Loucy (cell line): ENCODE data around the gene CEP57.
"Not testable (repeated sequence)": the region's sequence is repeated elsewhere in the genome, so short reads cannot be mapped to it uniquely, and the experiment has no call there.

ENCODE experiments used
- H2AFZ ChIP-seq: fragments of 200-600 bp; sonication (generic); 2 replicates; pipeline ENCODE4 v1.6.0; 2016; ENCODE audit warnings: antibody characterized with exemption, mild to moderate bottlenecking, low read length, moderate library complexity
- H3F3A ChIP-seq: fragments of 200-600 bp; 2 replicates; pipeline ENCODE4 v1.6.0; 2016; ENCODE audit warnings: antibody characterized with exemption, low read depth, mild to moderate bottlenecking
- H3K27me3 ChIP-seq: fragments of 200-600 bp; sonication (generic); 2 replicates; pipeline ENCODE4 v1.6.1; 2014; ENCODE audit warnings: low read length, mild to moderate bottlenecking; ENCODE audit not compliant: insufficient read depth, poor library complexity, severe bottlenecking
- H3K36me3 ChIP-seq: fragments of 200-600 bp; sonication (generic); 2 replicates; pipeline ENCODE4 v1.6.1; 2016; ENCODE audit warnings: low read length; ENCODE audit not compliant: insufficient read depth
- H3K4me1 ChIP-seq: fragments of 200-600 bp; sonication (generic); 2 replicates; pipeline ENCODE4 v1.5.1; 2014; ENCODE audit warnings: low read length, mild to moderate bottlenecking; ENCODE audit not compliant: insufficient read depth, poor library complexity, severe bottlenecking
- H3K4me2 ChIP-seq: fragments of 200-600 bp; sonication (generic); 2 replicates; pipeline ENCODE4 v1.6.0; 2014; ENCODE audit warnings: antibody characterized with exemption, low read length, low read depth, mild to moderate bottlenecking; ENCODE audit not compliant: poor library complexity, severe bottlenecking
- H3K4me3 ChIP-seq: fragments of 200-600 bp; sonication (generic); 2 replicates; pipeline ENCODE4 v1.5.1; 2014; ENCODE audit warnings: low read length, mild to moderate bottlenecking, mixed read lengths; ENCODE audit not compliant: poor library complexity, severe bottlenecking
- H3K79me2 ChIP-seq: fragments of 200-600 bp; sonication (generic); 2 replicates; pipeline ENCODE4 v1.6.1; 2014; ENCODE audit warnings: low read length; ENCODE audit not compliant: insufficient read depth
- H3K9ac ChIP-seq: fragments of 200-600 bp; sonication (generic); 2 replicates; pipeline ENCODE4 v1.6.0; 2014; ENCODE audit warnings: mild to moderate bottlenecking, low read depth, low read length, moderate library complexity; ENCODE audit not compliant: poor library complexity, severe bottlenecking
- H3K9me2 ChIP-seq: fragments of 200-600 bp; sonication (generic); replicated peaks from 2 replicates; pipeline ENCODE4 v1.6.1; 2016; ENCODE audit warnings: low read depth, low read length, mixed read lengths
- H3K9me3 ChIP-seq: fragments of 200-600 bp; sonication (generic); 2 replicates; pipeline ENCODE4 v1.6.1; 2014; ENCODE audit warnings: mild to moderate bottlenecking, antibody characterized with exemption, low read length, low read depth; ENCODE audit not compliant: insufficient read depth
- H4K20me1 ChIP-seq: fragments of 200-600 bp; sonication (generic); 2 replicates; pipeline ENCODE4 v1.6.0; 2014; ENCODE audit warnings: antibody characterized with exemption, low read length, mild to moderate bottlenecking; ENCODE audit not compliant: insufficient read depth, poor library complexity, severe bottlenecking
- EZH2phosphoT487 ChIP-seq: fragments of 200-600 bp; IDR thresholded peaks from 2 replicates; pipeline ENCODE4 v1.6.1; 2018; ENCODE audit warnings: antibody characterized with exemption, mild to moderate bottlenecking, moderate library complexity, borderline replicate concordance
- TF ChIP-seq, protein P1 (sequence below): fragments of 200-600 bp; sonication (generic); conservative IDR thresholded peaks from 2 replicates; pipeline ENCODE4 v1.5.1; 2014; ENCODE audit warnings: mild to moderate bottlenecking, antibody characterized with exemption, low read length

Gene CEP57

DNA sequence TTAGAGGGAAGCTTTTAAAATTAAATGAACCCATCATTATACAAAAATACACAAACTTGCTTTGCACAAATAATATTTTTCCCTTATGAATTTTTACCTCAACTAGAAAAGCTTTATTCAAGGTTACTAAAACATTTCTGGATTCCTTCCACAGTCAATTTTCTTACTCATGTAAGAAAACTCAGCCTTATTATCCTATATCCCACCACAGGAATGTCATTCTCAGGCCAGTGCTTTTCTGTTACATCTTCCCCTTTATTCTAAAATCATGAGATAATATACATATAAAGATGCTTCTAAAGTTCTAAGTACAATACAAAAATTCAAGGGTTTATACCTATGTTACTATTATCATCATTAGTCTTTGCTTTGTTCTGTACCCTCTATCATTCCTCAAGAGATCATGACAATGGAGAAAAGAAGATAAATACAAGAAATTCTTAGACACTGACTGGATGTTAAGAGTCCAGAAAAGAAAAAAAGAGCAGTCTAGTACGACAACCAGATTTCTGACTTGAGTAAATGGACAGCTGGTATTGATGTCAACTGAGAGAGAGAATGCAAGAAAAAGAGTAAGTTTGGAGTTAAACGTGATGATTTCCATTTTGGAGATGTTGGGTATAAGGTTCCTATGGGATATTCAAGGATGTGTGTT lies 73.3 kb downstream of the CEP57 start:
- H2AFZ ChIP-seq = no peak overlapping the region
- no peak overlapping the region for H3K4me3 ChIP-seq
- no peaks in the 10 kb centered on the region for H3K79me2 ChIP-seq
- no peaks in the 10 kb centered on the region for H3K9me2 ChIP-seq
- no peak overlapping the region for H3K9ac ChIP-seq
- H4K20me1 ChIP-seq = no peaks in the 10 kb centered on the region
- H3K4me2 ChIP-seq = no peak overlapping the region
- no peaks in the 10 kb centered on the region for H3K9me3 ChIP-seq
- H3F3A ChIP-seq = no peaks in the 10 kb centered on the region
- peaks cover 27% of the 10 kb centered on the region; the same call in 1 of the 2 replicates for H3K36me3 ChIP-seq
- H3K27me3 ChIP-seq = no peaks in the 10 kb centered on the region
- H3K4me1 ChIP-seq = no peaks in the 10 kb centered on the region
- no peak for TF ChIP-seq EZH2phosphoT487
- TF ChIP-seq, protein P1, sequence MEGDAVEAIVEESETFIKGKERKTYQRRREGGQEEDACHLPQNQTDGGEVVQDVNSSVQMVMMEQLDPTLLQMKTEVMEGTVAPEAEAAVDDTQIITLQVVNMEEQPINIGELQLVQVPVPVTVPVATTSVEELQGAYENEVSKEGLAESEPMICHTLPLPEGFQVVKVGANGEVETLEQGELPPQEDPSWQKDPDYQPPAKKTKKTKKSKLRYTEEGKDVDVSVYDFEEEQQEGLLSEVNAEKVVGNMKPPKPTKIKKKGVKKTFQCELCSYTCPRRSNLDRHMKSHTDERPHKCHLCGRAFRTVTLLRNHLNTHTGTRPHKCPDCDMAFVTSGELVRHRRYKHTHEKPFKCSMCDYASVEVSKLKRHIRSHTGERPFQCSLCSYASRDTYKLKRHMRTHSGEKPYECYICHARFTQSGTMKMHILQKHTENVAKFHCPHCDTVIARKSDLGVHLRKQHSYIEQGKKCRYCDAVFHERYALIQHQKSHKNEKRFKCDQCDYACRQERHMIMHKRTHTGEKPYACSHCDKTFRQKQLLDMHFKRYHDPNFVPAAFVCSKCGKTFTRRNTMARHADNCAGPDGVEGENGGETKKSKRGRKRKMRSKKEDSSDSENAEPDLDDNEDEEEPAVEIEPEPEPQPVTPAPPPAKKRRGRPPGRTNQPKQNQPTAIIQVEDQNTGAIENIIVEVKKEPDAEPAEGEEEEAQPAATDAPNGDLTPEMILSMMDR = no peak

DNA sequence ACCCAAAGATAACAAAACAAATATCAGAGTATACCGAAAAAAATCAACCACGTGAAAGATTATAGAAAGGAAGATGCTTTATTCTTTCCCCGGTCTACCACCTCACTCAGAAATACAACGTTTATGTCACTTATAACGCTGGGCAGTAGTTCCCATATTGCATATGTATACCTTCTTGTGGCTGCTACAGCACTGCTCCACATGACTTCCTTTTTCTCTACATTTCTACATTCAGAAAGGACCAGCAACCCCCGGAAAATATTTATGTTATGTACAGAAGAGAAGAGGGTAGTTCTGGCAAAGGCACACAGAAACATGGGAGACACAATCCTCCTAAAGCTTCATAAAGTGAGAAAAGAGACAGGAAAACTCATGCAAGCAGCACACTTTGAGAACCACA lies 76.8 kb downstream of the CEP57 start:
- TF ChIP-seq EZH2phosphoT487 = no peak
- TF ChIP-seq, protein P1 = no peak
- Histone ChIP-seq H4K20me1 (no peaks in the 10 kb centered on the region), H3K9ac (no peak overlapping the region)

DNA sequence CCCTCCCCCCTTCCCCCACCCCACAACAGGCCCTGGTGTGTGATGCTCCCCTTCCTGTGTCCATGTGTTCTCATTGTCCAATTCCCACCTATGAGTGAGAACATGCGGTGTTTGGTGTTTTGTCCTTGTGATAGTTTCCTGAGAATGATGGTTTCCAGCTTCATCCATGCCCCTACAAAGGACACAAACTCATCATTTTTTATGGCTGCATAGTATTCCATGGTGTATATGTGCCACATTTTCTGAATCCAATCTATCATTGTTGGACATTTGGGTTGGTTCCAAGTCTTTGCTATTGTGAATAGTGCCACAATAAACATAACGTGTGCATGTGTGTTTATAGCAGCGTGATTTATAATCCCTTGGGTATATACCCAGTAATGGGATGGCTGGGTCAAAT lies 80.6 kb downstream of the CEP57 start:
- not testable (repeated sequence) for H3K9ac ChIP-seq, H3K4me1 ChIP-seq, H3K36me3 ChIP-seq, H3F3A ChIP-seq, H4K20me1 ChIP-seq, H3K9me2 ChIP-seq, H3K79me2 ChIP-seq, H3K27me3 ChIP-seq, H3K4me2 ChIP-seq, H2AFZ ChIP-seq, H3K4me3 ChIP-seq, H3K9me3 ChIP-seq

More for the DNA sequence above, 76.8 kb downstream of the CEP57 start:
- Histone ChIP-seq H3K4me1 (no peaks in the 10 kb centered on the region), H3K9me3 (no peaks in the 10 kb centered on the region), H3K4me2 (no peak overlapping the region), H3K27me3 (no peaks in the 10 kb centered on the region), H3K4me3 (no peak overlapping the region), H3K36me3 (peaks cover 20% of the 10 kb centered on the region; the same call in 1 of the 2 replicates), H3K9me2 (no peaks in the 10 kb centered on the region), H3F3A (no peaks in the 10 kb centered on the region), H3K79me2 (no peaks in the 10 kb centered on the region), H2AFZ (no peak overlapping the region)

DNA sequence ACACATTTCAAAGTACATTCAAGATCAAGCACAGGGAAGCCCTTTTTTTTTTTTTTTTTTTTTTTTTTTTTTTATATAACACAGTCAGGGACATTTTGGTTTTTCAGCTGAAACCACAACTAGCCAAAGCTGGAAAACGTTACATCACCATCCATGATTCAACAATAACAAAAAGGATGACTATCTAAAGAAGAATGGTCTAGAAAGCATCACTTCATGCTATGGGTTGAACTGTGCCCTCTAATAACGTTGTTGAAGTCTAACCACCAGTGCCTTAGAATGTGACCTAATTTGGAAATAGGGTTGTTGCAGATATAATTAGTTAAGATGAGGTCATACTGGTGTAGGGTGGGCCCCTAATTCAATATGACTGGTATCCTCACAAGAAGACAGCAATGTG lies 87.0 kb downstream of the CEP57 start:
- TF ChIP-seq, protein P1 = no peak
- no peak for TF ChIP-seq EZH2phosphoT487
- no peak overlapping the region for H3K4me2 ChIP-seq
- H3K9ac ChIP-seq = no peak overlapping the region

More for the DNA sequence above, 87.0 kb downstream of the CEP57 start:
- H3K79me2 ChIP-seq = no peaks in the 10 kb centered on the region
- H3K27me3 ChIP-seq = no peaks in the 10 kb centered on the region
- H3K4me3 ChIP-seq = no peak overlapping the region
- no peaks in the 10 kb centered on the region for H3K4me1 ChIP-seq
- no peaks in the 10 kb centered on the region for H3K9me2 ChIP-seq
- no peaks in the 10 kb centered on the region for H4K20me1 ChIP-seq
- H3K9me3 ChIP-seq = no peaks in the 10 kb centered on the region
- H3F3A ChIP-seq = no peaks in the 10 kb centered on the region
- H3K36me3 ChIP-seq = peaks cover 18% of the 10 kb centered on the region
- no peak overlapping the region for H2AFZ ChIP-seq
